SIG-M5 treated with dmso at 0.1 percent for 504 hours (cell line): ENCODE results near the gene LDB3.

Experiments
- DNase-seq: peaks from one replicate; lab custom pipeline; 2025; ENCODE audit not compliant: unreplicated experiment; lab: John Stamatoyannopoulos, UW

LDB3 gene

GRCh38 chr10:86684331-86685097 is 16.2 kb downstream of the LDB3 start:
- no peak for DNase-seq

DNA sequence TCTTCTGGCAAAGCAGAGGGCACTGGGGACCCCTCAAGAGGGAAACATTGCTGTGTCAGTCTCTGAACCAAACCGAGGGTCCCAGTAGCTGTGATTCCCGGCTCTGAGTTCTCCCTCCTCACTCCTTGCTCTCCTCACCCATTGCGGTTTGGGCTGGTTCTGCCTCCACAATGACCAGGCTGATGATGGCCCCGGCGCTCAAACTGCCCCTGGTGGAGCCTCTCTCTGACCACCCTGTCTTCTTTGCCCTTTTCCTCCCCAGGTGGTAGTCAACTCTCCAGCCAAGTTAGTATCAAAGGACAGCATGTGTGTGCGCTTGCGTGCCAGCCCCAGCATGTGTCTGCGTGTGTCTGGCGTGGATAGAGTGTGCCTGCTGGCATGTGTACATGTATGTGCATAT is 17.1 kb downstream of the LDB3 start:
- DNase-seq = no peak

- no peak for DNase-seq
Measured at GRCh38 chr10:86685893-86686632, 17.8 kb downstream of the LDB3 start.

DNA sequence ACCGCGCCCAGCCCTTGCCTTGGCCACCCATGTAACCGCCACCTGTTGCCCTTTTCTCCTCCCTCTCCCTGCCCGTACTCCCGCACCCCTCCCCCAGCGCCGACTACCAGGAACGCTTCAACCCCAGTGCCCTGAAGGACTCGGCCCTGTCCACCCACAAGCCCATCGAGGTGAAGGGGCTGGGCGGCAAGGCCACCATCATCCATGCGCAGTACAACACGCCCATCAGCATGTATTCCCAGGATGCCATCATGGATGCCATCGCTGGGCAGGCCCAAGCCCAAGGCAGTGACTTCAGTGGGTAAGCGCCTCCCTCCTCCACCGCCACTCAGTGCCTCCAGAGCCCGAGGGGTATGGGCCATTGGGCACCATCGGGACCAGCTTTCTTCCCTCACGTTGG is 18.7 kb downstream of the LDB3 start:
- no peak for DNase-seq

- no peak for DNase-seq
Measured at GRCh38 chr10:86687750-86688149, 19.4 kb downstream of the LDB3 start.

DNA sequence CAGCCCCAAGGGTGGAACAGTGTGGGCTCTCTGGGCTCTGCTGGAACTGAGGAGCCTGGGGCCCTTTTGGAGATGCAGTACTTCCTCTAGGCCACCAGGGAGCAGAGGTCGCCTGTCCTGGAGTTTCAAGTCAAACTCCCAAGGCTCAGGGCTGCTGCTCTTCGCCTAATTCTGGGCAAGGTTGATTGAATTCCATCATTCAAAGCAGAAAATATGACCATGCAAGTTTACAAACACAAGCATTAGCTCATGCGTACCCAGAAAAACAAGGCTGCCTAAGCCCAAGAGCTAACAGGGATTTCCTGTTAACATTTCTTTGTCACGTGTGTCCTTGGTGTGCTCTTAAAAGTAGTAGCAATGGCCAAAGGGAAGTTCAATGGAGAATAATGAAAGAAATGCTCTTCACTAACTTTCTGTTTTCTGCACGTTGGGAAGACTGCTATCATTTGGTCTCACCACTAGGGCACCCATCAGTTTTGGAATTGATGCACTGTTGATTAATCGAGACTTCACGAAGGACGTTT is 20.1 kb downstream of the LDB3 start:
- DNase-seq = peak; percentile 76

DNA sequence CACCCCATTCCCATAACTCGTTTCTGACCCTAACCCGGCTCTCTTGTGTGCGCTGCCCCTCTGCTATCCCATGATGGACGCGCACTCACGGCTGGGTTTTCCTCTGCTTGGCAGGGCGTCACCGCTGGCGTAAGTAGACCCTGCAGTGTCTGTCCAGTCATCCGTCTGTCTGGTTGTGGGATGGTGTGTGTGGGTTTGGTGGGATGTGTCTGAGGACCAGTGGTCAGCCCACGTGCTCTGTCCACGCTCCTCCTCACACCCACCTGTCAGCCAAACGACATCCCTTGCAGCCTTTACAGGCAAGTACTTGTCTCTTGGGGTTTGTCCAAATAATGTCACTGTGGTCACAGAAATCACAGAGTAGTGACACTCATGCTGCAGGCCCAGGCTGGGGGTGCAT is 20.8 kb downstream of the LDB3 start:
- DNase-seq = no peak

DNA sequence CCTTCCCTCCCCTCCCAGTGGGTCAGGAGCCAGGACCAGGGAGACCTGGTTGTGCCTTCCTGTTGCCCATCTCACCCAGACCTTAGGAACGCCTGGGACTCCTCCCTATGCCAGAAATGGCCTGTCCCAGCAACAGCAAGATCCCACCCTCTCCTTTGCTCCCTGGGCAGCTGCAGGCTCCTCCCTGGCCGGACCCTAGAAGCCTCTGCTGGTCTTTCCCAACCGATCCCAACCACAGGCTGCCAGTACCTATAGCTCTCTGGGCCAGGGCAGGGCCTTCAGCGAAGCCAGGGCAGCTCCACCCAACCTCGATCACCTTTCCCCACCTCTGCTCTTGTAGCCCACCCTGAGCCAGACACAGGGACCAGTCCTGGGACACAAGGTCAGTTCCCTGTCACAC is 21.9 kb downstream of the LDB3 start:
- no peak for DNase-seq

- no peak for DNase-seq
Measured at GRCh38 chr10:86690657-86691084, 22.4 kb downstream of the LDB3 start.

GRCh38 chr10:86691333-86692022 is 23.2 kb downstream of the LDB3 start:
- no peak for DNase-seq

DNA sequence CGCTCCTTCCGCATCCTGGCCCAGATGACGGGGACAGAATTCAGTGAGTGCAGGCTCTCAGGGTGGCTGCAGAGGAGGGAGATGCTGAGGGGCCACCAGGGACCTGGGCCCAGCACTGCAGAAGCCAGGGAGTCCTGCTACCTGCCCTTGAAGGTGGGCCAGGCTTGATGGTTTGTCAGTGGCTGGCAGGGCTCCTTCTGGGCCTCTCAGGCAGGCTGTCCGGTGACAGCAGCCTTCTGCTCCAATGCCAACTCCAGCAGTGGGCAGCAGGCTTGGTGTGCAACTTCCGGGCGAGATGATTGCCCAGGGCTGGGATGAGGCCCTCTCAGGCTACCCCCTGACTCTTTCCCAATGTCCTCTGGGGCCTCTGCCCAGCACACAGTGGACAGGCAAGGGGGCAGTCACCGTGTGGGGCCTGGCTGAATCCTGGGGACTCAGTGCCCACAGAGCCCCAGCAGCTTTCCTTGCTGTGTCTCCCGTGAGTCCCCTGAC is 23.8 kb downstream of the LDB3 start:
- DNase-seq = no peak

- no peak for DNase-seq
Measured at GRCh38 chr10:86692664-86693063, 24.4 kb downstream of the LDB3 start.

GRCh38 chr10:86693275-86693674 is 25.0 kb downstream of the LDB3 start:
- no peak for DNase-seq

GRCh38 chr10:86693721-86694369 is 25.5 kb downstream of the LDB3 start:
- peak; percentile 44 for DNase-seq

DNA sequence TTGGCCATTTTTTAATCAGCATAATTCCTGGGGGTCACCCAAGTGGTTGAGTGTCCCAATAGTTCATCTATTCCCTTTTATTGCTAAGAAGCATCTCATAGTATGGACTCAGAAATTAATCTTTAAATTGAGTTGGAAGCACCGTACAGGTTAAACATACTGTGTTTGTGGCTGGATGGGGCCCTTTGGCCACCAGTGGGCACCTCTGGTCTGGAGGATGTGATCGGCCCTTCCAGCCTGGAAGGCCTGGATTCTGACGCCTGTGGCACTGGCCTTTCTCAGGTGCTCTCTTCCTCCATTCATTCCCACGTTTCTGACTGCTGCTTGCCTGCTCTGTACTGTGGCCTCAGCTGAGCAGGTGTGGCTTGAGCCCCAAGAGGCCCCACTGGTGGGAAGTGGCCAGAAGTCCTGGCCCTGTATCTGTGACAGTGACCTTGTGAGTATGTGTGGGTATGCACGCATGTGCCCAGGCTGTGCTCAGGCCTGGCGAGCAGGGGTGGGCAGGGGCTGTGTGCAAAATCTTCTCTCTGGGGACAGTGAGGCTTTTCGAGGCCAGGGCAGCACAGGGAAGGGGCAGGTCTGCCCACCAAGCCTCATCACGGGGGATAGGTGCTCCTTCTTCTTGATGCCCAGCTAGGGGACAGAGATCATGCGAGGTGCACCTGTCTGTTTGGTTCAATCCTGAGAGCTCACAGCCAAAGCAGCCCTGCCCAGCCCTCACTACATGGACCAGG is 30.1 kb downstream of the LDB3 start:
- DNase-seq = no peak

DNA sequence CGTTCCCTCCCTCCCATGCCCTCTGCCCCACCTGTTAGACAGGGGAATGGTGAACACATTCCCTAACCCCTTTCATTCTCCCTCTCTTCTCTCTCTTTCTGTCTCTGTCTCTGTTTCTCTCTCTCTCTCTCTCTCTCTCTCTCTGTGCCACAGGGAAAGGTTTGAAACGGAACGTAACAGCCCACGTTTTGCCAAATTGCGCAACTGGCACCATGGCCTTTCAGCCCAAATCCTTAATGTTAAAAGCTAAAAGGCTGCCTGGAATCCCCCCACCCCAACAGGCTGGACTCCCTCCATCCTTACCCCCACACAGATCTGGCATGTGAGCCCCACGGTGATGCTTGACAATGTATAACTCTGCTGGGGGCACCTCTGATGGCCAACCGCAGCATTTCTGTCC is 30.8 kb downstream of the LDB3 start:
- no peak for DNase-seq

- DNase-seq = no peak
Measured at GRCh38 chr10:86699541-86699940, 31.2 kb downstream of the LDB3 start.

- DNase-seq = no peak
Measured at GRCh38 chr10:86699991-86700840, 31.9 kb downstream of the LDB3 start.

DNA sequence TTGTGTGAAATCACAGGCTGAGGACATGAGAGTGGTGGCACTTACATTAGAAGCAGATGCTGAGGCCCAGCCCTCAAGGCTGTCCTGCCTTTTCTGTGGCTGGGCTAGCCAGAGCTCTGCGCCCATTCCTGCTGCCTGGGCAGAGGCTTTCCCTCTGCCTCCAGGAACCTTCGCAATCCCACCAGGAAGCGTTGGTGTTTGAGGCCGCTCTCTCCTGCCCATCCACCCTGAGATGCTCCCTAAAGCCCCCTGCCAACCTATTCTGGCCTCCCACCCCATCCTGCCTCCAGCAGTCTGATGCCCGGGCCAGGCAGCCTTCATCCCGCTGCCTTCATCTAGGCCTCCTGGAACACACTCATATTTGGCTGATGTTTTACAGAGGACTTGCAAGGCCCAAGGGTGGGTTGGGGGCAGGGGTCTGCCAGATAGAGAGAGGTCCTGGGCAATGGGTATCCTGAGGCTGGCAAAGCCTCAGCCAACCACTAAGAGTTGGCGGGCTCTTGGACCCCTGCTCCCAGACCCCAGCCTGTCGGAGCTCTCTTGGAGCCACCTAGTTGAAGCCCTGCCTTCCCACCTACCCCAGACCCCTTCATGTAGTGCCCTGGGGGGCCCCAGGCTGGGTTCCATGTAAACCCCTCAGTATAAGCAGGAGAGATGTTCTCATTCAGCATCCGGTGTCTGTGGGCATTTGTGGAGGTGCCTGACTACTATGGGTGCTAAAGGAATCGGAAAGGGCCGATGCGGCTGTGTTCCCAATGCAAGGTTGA is 32.7 kb downstream of the LDB3 start:
- no peak for DNase-seq
